NCI-H1105 treated with DMSO at 0.1 percent for 48 hours (cell line): ENCODE data around the gene FFAR2.
"Not testable (repeated sequence)": the region's sequence is repeated elsewhere in the genome, so short reads cannot be mapped to it uniquely, and the experiment has no call there.

Experiments
- DNase-seq: peaks from one replicate; lab custom pipeline; 2025; lab: John Stamatoyannopoulos, UW

Gene FFAR2

GRCh38 chr19:35447606-35448469, at the start of gene FFAR2:
FFAR2 (plus strand) TSS chr19:35448257; CDS start chr19:35449715, 1,458 bp downstream.
- DNase-seq, result no peak

GRCh38 chr19:35398570-35398969, 49.5 kb upstream of the FFAR2 start:
- DNase-seq, result no peak

- DNase-seq, result no peak
Measured at GRCh38 chr19:35399231-35399630, 48.8 kb upstream of the FFAR2 start.

GRCh38 chr19:35399948-35400772, 47.9 kb upstream of the FFAR2 start:
- DNase-seq, result no peak

GRCh38 chr19:35400773-35401100, 47.3 kb upstream of the FFAR2 start:
- no peak for DNase-seq

- DNase-seq, result not testable (repeated sequence)
Measured at GRCh38 chr19:35401416-35401815, 46.6 kb upstream of the FFAR2 start.

GRCh38 chr19:35403116-35403760, 44.8 kb upstream of the FFAR2 start:
- no peak for DNase-seq

GRCh38 chr19:35404879-35405622, 43.0 kb upstream of the FFAR2 start:
- no peak for DNase-seq

- DNase-seq, result no peak
Measured at GRCh38 chr19:35407619-35408018, 40.4 kb upstream of the FFAR2 start.

GRCh38 chr19:35408284-35409171, 39.5 kb upstream of the FFAR2 start:
- DNase-seq, result no peak

GRCh38 chr19:35409191-35409590, 38.9 kb upstream of the FFAR2 start:
- DNase-seq, result no peak

- no peak for DNase-seq
Measured at GRCh38 chr19:35410487-35410886, 37.6 kb upstream of the FFAR2 start.

- no peak for DNase-seq
Measured at GRCh38 chr19:35414442-35414841, 33.6 kb upstream of the FFAR2 start.

- no peak for DNase-seq
Measured at GRCh38 chr19:35416331-35416730, 31.7 kb upstream of the FFAR2 start.

GRCh38 chr19:35417278-35417677, 30.8 kb upstream of the FFAR2 start:
- DNase-seq, result no peak

- DNase-seq, result no peak
Measured at GRCh38 chr19:35417713-35418534, 30.1 kb upstream of the FFAR2 start.

GRCh38 chr19:35419046-35419445, 29.0 kb upstream of the FFAR2 start:
- no peak for DNase-seq

GRCh38 chr19:35419805-35420204, 28.3 kb upstream of the FFAR2 start:
- DNase-seq, result no peak

GRCh38 chr19:35421362-35421761, 26.7 kb upstream of the FFAR2 start:
- no peak for DNase-seq

- not testable (repeated sequence) for DNase-seq
Measured at GRCh38 chr19:35423406-35423805, 24.7 kb upstream of the FFAR2 start.
